Fibroblast of the aortic adventitia (primary cell): ENCODE measurements around the gene LRRC3C. TPM values are rescaled to one million over a fixed set of nuclear protein-coding genes. Genes with fewer than 3 reads are reported as not detected.

ENCODE experiments used
- DNase-seq: peaks from one replicate; pipeline ENCODE4 v3.0.0-alpha.2; 2010; ENCODE audit warnings: low read depth
- H3K4me3 ChIP-seq: 2 replicates; pipeline ENCODE4 v1.5.1; 2011; ENCODE audit warnings: low read depth, mild to moderate bottlenecking, control low read depth, low read length, moderate library complexity
- total RNA-seq: library from RNA; depleted of rRNA; stranded (reverse); fragments of >200 nt; gene quantifications from 2 replicates; pipeline ENCODE4 v1.2.3, GENCODE V29; 2012; ENCODE audit warnings: low replicate concordance
- TF ChIP-seq, protein P1 (sequence below): IDR thresholded peaks from 2 replicates; pipeline ENCODE4 v1.5.1; 2011; ENCODE audit warnings: mild to moderate bottlenecking, low read length, control low read depth, inconsistent platforms; ENCODE audit not compliant: insufficient read depth

LRRC3C gene
- total RNA-seq, 1 donor: not detected

- peak; percentile 35 for DNase-seq
- TF ChIP-seq, protein P1, sequence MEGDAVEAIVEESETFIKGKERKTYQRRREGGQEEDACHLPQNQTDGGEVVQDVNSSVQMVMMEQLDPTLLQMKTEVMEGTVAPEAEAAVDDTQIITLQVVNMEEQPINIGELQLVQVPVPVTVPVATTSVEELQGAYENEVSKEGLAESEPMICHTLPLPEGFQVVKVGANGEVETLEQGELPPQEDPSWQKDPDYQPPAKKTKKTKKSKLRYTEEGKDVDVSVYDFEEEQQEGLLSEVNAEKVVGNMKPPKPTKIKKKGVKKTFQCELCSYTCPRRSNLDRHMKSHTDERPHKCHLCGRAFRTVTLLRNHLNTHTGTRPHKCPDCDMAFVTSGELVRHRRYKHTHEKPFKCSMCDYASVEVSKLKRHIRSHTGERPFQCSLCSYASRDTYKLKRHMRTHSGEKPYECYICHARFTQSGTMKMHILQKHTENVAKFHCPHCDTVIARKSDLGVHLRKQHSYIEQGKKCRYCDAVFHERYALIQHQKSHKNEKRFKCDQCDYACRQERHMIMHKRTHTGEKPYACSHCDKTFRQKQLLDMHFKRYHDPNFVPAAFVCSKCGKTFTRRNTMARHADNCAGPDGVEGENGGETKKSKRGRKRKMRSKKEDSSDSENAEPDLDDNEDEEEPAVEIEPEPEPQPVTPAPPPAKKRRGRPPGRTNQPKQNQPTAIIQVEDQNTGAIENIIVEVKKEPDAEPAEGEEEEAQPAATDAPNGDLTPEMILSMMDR: no peak
- no peak overlapping the region for H3K4me3 ChIP-seq
Measured at GRCh38 chr17:39950871-39951348, 23.4 kb downstream of the LRRC3C start.

GRCh38 chr17:39951924-39952679, 24.6 kb downstream of the LRRC3C start:
- DNase-seq: no peak
- TF ChIP-seq, protein P1: no peak
- H3K4me3 ChIP-seq: peak overlapping the region; percentile 61

GRCh38 chr17:39952680-39953470, 25.3 kb downstream of the LRRC3C start:
- TF ChIP-seq, protein P1: no peak
- H3K4me3 ChIP-seq: peak overlapping the region; percentile 61
- DNase-seq: peak; percentile 94

GRCh38 chr17:39953471-39953888, 25.9 kb downstream of the LRRC3C start:
- TF ChIP-seq, protein P1: no peak
- peak overlapping the region; percentile 57 for H3K4me3 ChIP-seq
- DNase-seq: no peak

DNA sequence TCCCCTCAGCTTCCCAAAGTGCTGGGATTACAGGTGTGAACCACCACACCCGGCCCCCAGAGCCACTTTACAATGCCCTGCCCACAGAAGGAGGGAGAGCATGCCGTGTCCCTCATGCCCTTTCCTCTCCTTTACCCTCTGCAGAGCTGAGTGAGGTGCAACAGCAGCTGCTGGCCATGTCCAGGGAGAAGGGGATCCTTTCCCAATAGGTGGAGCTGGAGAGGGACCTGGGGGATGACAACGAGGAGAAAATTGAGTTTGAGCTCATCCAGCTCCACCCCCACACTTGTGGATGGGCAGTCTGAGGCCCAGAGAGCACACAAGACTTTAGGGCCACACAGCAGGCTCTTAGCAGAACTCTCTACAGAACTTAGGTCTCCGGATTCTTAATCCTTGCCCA, 27.3 kb downstream of the LRRC3C start:
- no peak overlapping the region for H3K4me3 ChIP-seq
- TF ChIP-seq, protein P1: no peak
- no peak for DNase-seq

GRCh38 chr17:39955726-39956225, 28.2 kb downstream of the LRRC3C start:
- TF ChIP-seq, protein P1: no peak
- H3K4me3 ChIP-seq: no peak overlapping the region
- no peak for DNase-seq
